GM10266 (cell line): ENCODE measurements around the gene SPATA20.

Source experiments
- DNase-seq: peaks from one replicate; pipeline ENCODE4 v3.0.0; 2012; ENCODE audit errors: extremely low spot score
- TF ChIP-seq, protein P1 (sequence below): IDR thresholded peaks from 2 replicates; pipeline ENCODE4 v1.5.1; 2012; ENCODE audit warnings: mild to moderate bottlenecking, low read depth; ENCODE audit not compliant: control insufficient read depth, insufficient read depth; ENCODE audit errors: missing control alignments

The SPATA20 gene

DNA sequence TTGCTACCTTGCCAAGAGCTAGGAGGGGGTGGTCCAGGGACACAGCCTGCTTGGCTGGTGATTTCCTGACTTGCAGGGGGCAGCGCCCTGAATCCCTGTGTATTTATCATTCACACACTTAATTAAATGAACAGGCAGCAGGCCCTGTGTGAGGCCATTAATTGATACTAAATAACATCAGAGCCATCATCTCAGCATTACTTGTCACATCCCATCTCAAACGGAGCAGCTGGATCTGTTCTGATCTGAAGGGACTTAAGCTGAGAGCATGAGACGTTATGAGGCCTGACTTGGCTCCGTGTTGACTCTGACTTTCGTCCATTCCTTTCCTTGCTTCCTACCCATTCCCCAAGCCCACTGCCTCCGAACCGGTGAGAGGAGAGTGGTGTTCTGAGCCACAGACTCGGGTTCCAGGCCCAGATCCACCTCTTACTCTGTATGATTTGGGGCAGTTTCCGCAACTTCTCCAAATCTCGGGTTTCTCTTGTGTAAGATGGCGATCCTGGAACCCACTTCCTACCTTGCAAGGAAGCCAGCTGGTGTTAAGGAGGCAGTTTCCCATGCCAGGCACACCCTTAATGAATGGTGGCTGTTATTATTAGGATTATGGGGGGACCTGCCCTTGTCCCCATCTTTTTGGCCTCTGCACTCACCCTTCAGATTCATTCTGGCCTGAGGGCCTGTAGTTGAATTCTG, 47.3 kb downstream of the SPATA20 start:
- no peak for DNase-seq
- TF ChIP-seq, protein P1, sequence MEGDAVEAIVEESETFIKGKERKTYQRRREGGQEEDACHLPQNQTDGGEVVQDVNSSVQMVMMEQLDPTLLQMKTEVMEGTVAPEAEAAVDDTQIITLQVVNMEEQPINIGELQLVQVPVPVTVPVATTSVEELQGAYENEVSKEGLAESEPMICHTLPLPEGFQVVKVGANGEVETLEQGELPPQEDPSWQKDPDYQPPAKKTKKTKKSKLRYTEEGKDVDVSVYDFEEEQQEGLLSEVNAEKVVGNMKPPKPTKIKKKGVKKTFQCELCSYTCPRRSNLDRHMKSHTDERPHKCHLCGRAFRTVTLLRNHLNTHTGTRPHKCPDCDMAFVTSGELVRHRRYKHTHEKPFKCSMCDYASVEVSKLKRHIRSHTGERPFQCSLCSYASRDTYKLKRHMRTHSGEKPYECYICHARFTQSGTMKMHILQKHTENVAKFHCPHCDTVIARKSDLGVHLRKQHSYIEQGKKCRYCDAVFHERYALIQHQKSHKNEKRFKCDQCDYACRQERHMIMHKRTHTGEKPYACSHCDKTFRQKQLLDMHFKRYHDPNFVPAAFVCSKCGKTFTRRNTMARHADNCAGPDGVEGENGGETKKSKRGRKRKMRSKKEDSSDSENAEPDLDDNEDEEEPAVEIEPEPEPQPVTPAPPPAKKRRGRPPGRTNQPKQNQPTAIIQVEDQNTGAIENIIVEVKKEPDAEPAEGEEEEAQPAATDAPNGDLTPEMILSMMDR, result no peak

DNA sequence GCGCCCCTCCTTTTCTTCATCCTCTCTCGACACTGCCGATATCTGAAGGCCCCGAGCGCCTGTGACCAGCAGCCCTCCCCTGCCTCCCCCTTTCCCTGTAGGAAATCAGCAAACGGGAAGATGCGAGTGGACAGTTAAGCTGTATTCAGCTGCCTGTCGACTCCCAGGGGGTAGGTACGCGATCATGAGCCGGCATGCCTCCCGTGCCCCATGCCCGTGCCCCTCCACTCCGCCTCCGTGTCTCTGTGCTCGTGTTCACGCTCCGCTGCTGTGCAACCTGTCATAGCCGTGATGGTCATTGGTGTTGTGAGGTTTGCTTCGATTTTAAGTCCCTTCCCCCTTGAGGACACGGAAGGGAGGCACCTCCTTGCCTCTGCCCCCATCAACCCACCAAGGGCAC, 47.9 kb downstream of the SPATA20 start:
- TF ChIP-seq, protein P1, result no peak

DNA sequence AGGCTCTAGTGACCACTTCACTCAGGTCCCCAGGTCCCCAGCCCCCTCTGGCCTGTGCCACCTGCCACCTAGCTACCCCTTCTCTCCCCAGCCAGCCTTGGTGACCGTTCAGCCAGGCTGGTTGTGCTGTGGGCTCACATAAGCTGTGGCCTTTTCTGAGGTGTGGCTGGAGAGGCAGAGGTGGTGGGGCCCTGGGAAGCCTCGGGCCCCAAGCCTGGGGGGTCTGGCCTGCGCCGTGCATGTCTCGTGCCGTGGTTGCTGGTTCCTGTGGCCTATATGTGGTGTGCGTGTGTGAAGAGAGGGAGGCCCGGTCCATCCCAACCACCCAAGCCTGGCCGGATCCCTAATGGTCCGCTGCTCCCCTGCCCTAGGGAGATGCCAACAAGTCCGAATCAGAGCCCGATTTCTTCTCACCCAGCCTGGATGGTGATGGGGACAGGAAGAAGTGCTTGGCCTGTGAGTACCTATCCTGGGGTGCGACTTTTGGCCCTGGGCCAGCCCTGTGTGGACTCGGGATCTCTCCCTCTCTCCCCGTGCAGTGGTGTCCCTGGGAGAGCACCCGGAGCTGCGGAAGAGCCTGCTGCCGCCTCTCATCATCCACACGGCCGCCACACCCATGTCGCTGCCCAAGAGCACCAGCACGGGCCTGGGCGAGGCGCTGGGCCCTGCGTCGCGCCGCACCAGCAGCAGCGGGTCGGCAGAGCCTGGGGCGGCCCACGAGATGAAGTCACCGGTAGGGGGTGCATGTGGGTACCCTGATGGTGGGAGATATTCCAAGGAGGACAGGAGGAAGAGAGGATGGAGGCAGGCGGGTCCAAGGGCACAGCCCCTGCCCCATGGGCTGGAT, 49.4 kb downstream of the SPATA20 start:
- no peak for DNase-seq
- TF ChIP-seq, protein P1, result peak; percentile 12

More for the DNA sequence above, 47.9 kb downstream of the SPATA20 start:
- DNase-seq, result no peak

DNA sequence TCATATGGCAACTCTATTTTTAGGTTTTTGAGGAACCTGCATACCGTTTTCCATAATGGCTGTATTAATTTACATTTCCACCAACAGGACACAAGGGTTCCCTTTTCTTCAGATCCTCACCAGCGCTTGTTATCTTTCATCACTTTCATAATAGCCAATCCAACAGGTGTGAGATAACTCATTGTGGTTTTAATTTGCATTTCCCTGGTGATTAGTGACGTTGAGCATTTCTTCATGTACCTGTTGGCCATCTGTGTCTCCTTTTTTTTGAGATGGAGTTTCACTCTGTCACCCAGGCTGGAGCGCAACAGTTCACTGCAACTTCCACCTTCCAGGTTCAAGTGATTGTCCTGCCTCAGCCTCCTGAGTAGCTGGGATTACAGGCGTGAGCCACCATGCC, 51.5 kb downstream of the SPATA20 start:
- DNase-seq, result no peak
- TF ChIP-seq, protein P1, result no peak

DNA sequence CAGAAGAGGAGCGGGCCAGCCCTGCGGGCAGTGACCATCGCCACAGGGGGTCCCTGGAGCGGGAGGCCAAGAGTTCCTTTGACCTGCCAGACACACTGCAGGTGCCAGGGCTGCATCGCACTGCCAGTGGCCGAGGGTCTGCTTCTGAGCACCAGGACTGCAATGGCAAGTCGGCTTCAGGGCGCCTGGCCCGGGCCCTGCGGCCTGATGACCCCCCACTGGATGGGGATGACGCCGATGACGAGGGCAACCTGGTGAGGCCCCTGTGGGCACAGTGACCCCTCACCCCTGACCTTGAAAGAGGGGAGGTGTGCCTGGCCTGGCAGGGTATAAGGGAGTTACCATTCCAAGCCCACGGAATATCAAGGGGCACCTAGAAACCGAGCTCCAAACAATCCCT, 52.6 kb downstream of the SPATA20 start:
- DNase-seq, result no peak
- TF ChIP-seq, protein P1, result no peak

DNA sequence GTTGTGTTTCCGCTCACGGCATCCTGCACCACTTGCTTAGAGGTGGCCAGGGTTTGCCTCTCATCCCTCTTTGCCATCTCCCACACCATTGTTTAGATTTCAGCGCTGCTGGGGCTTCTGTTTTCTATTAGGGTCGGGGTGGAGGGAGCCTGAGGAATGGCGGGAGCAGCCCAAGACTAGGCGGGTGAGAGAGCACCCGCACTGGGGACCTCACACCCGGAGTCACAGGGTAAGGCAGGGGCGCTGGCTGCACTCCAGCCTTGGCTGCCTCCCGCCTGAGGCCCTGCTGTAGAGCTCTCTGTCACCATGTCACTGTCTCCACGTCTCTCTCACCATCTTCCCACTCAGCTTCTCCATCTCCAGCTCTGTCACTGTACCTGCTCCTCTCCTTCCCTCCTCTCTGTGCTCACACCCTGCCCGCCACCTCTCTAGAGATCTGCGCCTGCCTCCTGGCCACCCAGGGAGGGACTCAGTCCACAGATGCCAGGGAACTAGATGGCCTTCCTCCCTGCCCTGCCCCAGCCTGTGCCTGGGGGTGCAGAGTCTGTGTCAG, 54.9 kb downstream of the SPATA20 start:
- no peak for DNase-seq
- TF ChIP-seq, protein P1, result no peak

DNA sequence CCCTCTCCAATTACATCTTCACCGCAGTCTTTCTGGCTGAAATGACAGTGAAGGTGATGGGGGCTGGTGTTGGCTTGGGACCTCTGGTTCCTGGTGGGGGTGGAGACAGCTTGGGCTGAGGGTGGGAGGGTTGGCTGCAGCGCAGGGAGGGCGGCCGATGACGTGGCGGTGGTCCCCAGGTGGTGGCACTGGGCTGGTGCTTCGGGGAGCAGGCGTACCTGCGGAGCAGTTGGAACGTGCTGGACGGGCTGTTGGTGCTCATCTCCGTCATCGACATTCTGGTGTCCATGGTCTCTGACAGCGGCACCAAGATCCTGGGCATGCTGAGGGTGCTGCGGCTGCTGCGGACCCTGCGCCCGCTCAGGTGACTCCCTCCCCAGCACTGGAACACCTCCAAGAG, 55.9 kb downstream of the SPATA20 start:
- TF ChIP-seq, protein P1, result no peak
- no peak for DNase-seq
